Thoracic aorta (tissue), 2 donors: Measurements from ENCODE around the gene TMEM39B. TPM values are rescaled to one million over a fixed set of nuclear protein-coding genes. Genes with fewer than 3 reads are reported as not detected.
"Not testable (repeated sequence)": the region's sequence is repeated elsewhere in the genome, so short reads cannot be mapped to it uniquely, and the experiment has no call there.

ENCODE experiments used
- ATAC-seq: fragments of 150-250 bp; one replicate; pipeline ENCODE4 v1.8.0; 2017; ENCODE audit warnings: low read depth; ENCODE audit not compliant: insufficient number of reproducible peaks, low FRiP score
- DNase-seq: peaks from one replicate; pipeline ENCODE4 v3.0.0-alpha.2; 2020; ENCODE audit warnings: low spot score
- H3K27ac ChIP-seq, 2 donors: fragments of 200-600 bp; sonication (generic); 1 replicate in 1 of 2; 2 replicates in 1 of 2; pipeline ENCODE4 v1.5.1; 2016; ENCODE audit warnings: mild to moderate bottlenecking in 2 of 2, moderate library complexity in 2 of 2
- H3K27me3 ChIP-seq: fragments of 200-600 bp; sonication (generic); replicated peaks from 2 replicates; pipeline ENCODE4 v1.6.0; 2016; ENCODE audit warnings: mild to moderate bottlenecking; ENCODE audit not compliant: insufficient read depth
- H3K36me3 ChIP-seq: fragments of 200-600 bp; sonication (generic); one replicate; pipeline ENCODE4 v1.5.1; 2016
- H3K4me1 ChIP-seq, 2 donors: fragments of 200-600 bp; sonication (generic); 1 replicate in 1 of 2; 2 replicates in 1 of 2; pipeline versions ENCODE4 v1.5.1 to v1.6.0; 2016; ENCODE audit warnings: low read depth in 2 of 2, mild to moderate bottlenecking in 1 of 2; ENCODE audit not compliant: control insufficient read depth in 1 of 2
- H3K4me3 ChIP-seq: fragments of 200-600 bp; sonication (generic); 2 replicates; pipeline ENCODE4 v1.5.1; 2016; ENCODE audit warnings: mild to moderate bottlenecking
- H3K9me3 ChIP-seq: fragments of 200-600 bp; sonication (generic); 2 replicates; pipeline ENCODE4 v1.5.1; 2016
- total RNA-seq, 2 donors: library from RNA; depleted of rRNA; stranded (reverse); fragments of >200 nt; gene quantifications; one replicate each; pipeline versions ENCODE4 v1.1.0 to v1.2.3, GENCODE V29; 2016
- TF ChIP-seq, protein P1 (sequence below): fragments of 200-600 bp; sonication (generic); IDR thresholded peaks from one replicate; pipeline ENCODE4 v1.5.1; 2019; ENCODE audit warnings: antibody characterized with exemption

Gene TMEM39B
- total RNA-seq, 2 donors from 2014 or later = 5.1 to 5.8 TPM

GRCh38 chr1:32055416-32055815, 17.3 kb upstream of the TMEM39B start:
- DNase-seq (no peak), ATAC-seq (no peak)
- TF ChIP-seq, protein P1, sequence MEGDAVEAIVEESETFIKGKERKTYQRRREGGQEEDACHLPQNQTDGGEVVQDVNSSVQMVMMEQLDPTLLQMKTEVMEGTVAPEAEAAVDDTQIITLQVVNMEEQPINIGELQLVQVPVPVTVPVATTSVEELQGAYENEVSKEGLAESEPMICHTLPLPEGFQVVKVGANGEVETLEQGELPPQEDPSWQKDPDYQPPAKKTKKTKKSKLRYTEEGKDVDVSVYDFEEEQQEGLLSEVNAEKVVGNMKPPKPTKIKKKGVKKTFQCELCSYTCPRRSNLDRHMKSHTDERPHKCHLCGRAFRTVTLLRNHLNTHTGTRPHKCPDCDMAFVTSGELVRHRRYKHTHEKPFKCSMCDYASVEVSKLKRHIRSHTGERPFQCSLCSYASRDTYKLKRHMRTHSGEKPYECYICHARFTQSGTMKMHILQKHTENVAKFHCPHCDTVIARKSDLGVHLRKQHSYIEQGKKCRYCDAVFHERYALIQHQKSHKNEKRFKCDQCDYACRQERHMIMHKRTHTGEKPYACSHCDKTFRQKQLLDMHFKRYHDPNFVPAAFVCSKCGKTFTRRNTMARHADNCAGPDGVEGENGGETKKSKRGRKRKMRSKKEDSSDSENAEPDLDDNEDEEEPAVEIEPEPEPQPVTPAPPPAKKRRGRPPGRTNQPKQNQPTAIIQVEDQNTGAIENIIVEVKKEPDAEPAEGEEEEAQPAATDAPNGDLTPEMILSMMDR = no peak
- no peak overlapping the region for H3K27ac ChIP-seq
- H3K27me3 ChIP-seq = no peaks in the 10 kb centered on the region
- H3K36me3 ChIP-seq = peaks cover 48% of the 10 kb centered on the region
- no peak overlapping the region for H3K4me3 ChIP-seq
- no peaks in the 10 kb centered on the region for H3K9me3 ChIP-seq
- no peaks in the 10 kb centered on the region for H3K4me1 ChIP-seq

- Histone ChIP-seq H3K4me3 (no peak overlapping the region), H3K36me3 (peaks cover 54% of the 10 kb centered on the region), H3K4me1 (peaks cover 0 to 4% of the 10 kb centered on the region in 2 donors), H3K27ac (no peak overlapping the region), H3K27me3 (no peaks in the 10 kb centered on the region), H3K9me3 (no peaks in the 10 kb centered on the region)
- ATAC-seq (no peak), DNase-seq (no peak)
- TF ChIP-seq, protein P1 = no peak
These were observed 16.1 kb upstream of the TMEM39B start for GRCh38 chr1:32056598-32056997.

GRCh38 chr1:32060914-32061313, 11.8 kb upstream of the TMEM39B start:
- TF ChIP-seq, protein P1 = no peak
- peak overlapping the region; percentile 25 to 79 for H3K27ac ChIP-seq
- ATAC-seq = no peak

GRCh38 chr1:32062867-32063230, 9.9 kb upstream of the TMEM39B start:
- no peaks in the 10 kb centered on the region for H3K27me3 ChIP-seq
- H3K9me3 ChIP-seq = no peaks in the 10 kb centered on the region
- H3K27ac ChIP-seq = peak overlapping the region; percentile 79 to 82
- no peak for DNase-seq
- ATAC-seq = no peak
- H3K4me1 ChIP-seq = peaks cover 22 to 44% of the 10 kb centered on the region in 2 donors
- TF ChIP-seq, protein P1 = no peak
- peaks cover 25% of the 10 kb centered on the region for H3K36me3 ChIP-seq
- H3K4me3 ChIP-seq = no peak overlapping the region

More at GRCh38 chr1:32060914-32061313, 11.8 kb upstream of the TMEM39B start:
- Histone ChIP-seq H3K4me1 (peaks cover 9 to 27% of the 10 kb centered on the region in 2 donors), H3K9me3 (no peaks in the 10 kb centered on the region), H3K36me3 (peaks cover 25% of the 10 kb centered on the region), H3K27me3 (no peaks in the 10 kb centered on the region), H3K4me3 (no peak overlapping the region)
- DNase-seq = no peak

- peak; percentile 47 for ATAC-seq
- TF ChIP-seq, protein P1 = peak; percentile 70
- H3K36me3 ChIP-seq = peaks cover 25% of the 10 kb centered on the region
- peaks cover 22 to 48% of the 10 kb centered on the region in 2 donors for H3K4me1 ChIP-seq
- no peaks in the 10 kb centered on the region for H3K9me3 ChIP-seq
- peak overlapping the region; percentile 79 to 82 for H3K27ac ChIP-seq
- no peaks in the 10 kb centered on the region for H3K27me3 ChIP-seq
- DNase-seq = no peak
- no peak overlapping the region for H3K4me3 ChIP-seq
These were observed 9.5 kb upstream of the TMEM39B start for GRCh38 chr1:32063261-32063681.

GRCh38 chr1:32065613-32066488, 6.9 kb upstream of the TMEM39B start:
- H3K9me3 ChIP-seq, H3K27me3 ChIP-seq, ATAC-seq, DNase-seq, H3K36me3 ChIP-seq: not testable (repeated sequence)
- H3K4me3 ChIP-seq = peak overlapping the region; percentile 26
- H3K27ac ChIP-seq = peak overlapping the region; percentile 25 to 68
- H3K4me1 ChIP-seq = peaks cover 22 to 52% of the 10 kb centered on the region in 2 donors
